ENCODE data around the gene MED10.

DNA sequence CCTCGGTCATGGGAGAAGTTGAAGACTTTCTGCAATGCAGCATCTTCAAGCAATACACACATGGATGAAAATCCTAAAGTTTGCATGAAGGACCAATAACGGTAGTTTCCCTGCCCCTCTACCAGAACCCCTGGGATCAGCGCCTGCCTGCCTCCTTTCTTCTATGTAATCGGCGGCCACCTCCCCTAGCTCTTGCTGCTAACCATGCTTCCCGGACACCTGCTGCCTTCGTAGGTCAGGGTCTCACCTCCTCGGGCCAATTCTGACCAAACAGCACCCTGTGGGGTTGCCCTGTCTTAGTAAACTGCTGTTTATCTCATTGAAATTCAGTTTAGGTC is 388 bp upstream of the MED10 start:
- TF ChIP-seq, protein P1, sequence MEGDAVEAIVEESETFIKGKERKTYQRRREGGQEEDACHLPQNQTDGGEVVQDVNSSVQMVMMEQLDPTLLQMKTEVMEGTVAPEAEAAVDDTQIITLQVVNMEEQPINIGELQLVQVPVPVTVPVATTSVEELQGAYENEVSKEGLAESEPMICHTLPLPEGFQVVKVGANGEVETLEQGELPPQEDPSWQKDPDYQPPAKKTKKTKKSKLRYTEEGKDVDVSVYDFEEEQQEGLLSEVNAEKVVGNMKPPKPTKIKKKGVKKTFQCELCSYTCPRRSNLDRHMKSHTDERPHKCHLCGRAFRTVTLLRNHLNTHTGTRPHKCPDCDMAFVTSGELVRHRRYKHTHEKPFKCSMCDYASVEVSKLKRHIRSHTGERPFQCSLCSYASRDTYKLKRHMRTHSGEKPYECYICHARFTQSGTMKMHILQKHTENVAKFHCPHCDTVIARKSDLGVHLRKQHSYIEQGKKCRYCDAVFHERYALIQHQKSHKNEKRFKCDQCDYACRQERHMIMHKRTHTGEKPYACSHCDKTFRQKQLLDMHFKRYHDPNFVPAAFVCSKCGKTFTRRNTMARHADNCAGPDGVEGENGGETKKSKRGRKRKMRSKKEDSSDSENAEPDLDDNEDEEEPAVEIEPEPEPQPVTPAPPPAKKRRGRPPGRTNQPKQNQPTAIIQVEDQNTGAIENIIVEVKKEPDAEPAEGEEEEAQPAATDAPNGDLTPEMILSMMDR (IDR thresholded peaks at IDR 0.05), result no peak
- TF ChIP-seq POLR2A (IDR thresholded peaks at IDR 0.05), result no peak
